A673 (cell line): ENCODE results near the gene CALU.

Source experiments
- CTCF ChIP-seq: fragments of 300-800, 200-600 bp; sonication (generic); conservative IDR thresholded peaks from 2 replicates; pipeline ENCODE4 v1.5.1; 2017; ENCODE audit warnings: low read depth, mild to moderate bottlenecking, antibody characterized with exemption, low read length, moderate library complexity, mixed read lengths
- EZH2 ChIP-seq: fragments of 200-600 bp; sonication (generic); IDR thresholded peaks from 2 replicates; pipeline ENCODE4 v1.6.1; 2017; ENCODE audit warnings: borderline replicate concordance, low read depth, mild to moderate bottlenecking, mixed read lengths, antibody characterized with exemption, low read length; ENCODE audit not compliant: poor library complexity, severe bottlenecking

GRCh38 chr7:128693373-128694015 is 45.7 kb upstream of the CALU start:
- no peak for TF ChIP-seq CTCF
- TF ChIP-seq EZH2 = no peak
